Mesenchymal stem cell (in vitro differentiated cells and primary cell): ENCODE results near the gene AP1M1.

ENCODE experiments used
- DNase-seq: peaks from one replicate; pipeline ENCODE4 v3.0.0-alpha.2; 2013
- H2AFZ ChIP-seq: one replicate; pipeline ENCODE4 v1.6.1; 2013; ENCODE audit warnings: low read depth, mild to moderate bottlenecking, control low read depth, inconsistent platforms, low read length, moderate library complexity
- H2AK5ac ChIP-seq: 2 replicates; pipeline ENCODE4 v1.6.1; 2013; ENCODE audit warnings: low read length, moderate library complexity, mild to moderate bottlenecking, inconsistent platforms; ENCODE audit not compliant: severe bottlenecking
- H2BK120ac ChIP-seq: one replicate; pipeline ENCODE4 v1.6.1; 2013; ENCODE audit warnings: low read depth, mild to moderate bottlenecking, inconsistent platforms, low read length, moderate library complexity
- H2BK12ac ChIP-seq, 2 experiments: one replicate each; pipeline ENCODE4 v1.6.1; 2013; ENCODE audit warnings: inconsistent platforms in 2 of 2, low read length in 2 of 2, mild to moderate bottlenecking in 2 of 2, moderate library complexity in 2 of 2, control low read depth in 1 of 2
- H2BK15ac ChIP-seq: one replicate; pipeline ENCODE4 v1.6.1; 2013; ENCODE audit warnings: mild to moderate bottlenecking, low read depth, inconsistent platforms; ENCODE audit not compliant: poor library complexity, severe bottlenecking
- H2BK5ac ChIP-seq: 2 replicates; pipeline ENCODE4 v1.6.1; 2013; ENCODE audit warnings: low read depth, mild to moderate bottlenecking, low read length, control low read depth, inconsistent platforms; ENCODE audit not compliant: poor library complexity, severe bottlenecking
- H3K14ac ChIP-seq, 2 experiments: one replicate each; pipeline ENCODE4 v1.6.1; 2013; ENCODE audit warnings: inconsistent platforms in 2 of 2, low read length in 2 of 2, control low read depth in 1 of 2, mild to moderate bottlenecking in 1 of 2, moderate library complexity in 1 of 2
- H3K18ac ChIP-seq, 2 experiments: one replicate each; pipeline ENCODE4 v1.6.1; 2013; ENCODE audit warnings: inconsistent platforms in 2 of 2, low read length in 2 of 2, control low read depth in 1 of 2, low read depth in 1 of 2, mild to moderate bottlenecking in 1 of 2
- H3K23ac ChIP-seq, 2 experiments: one replicate each; pipeline ENCODE4 v1.6.1; 2013; ENCODE audit warnings: inconsistent platforms in 2 of 2, low read length in 2 of 2, mild to moderate bottlenecking in 2 of 2, moderate library complexity in 2 of 2, control low read depth in 1 of 2
- H3K27ac ChIP-seq: 2 replicates; pipeline ENCODE4 v1.5.1; 2013; ENCODE audit warnings: mild to moderate bottlenecking, moderate library complexity, low read length, control low read depth, inconsistent platforms; ENCODE audit not compliant: poor library complexity, severe bottlenecking
- H3K27me3 ChIP-seq, 2 experiments: 2 replicates each; pipeline versions ENCODE4 v1.6.1 to v1.7.0; 2013; ENCODE audit warnings: low read length in 2 of 2, mild to moderate bottlenecking in 2 of 2, moderate library complexity in 2 of 2, control low read depth in 1 of 2, inconsistent platforms in 1 of 2; ENCODE audit not compliant: control insufficient read depth in 1 of 2, insufficient read depth in 1 of 2
- H3K36me3 ChIP-seq, 2 experiments: 2 replicates each; pipeline versions ENCODE4 v1.6.1 to v1.7.0; 2013; ENCODE audit warnings: low read length in 2 of 2, control low read depth in 1 of 2, inconsistent platforms in 1 of 2, low read depth in 1 of 2, mild to moderate bottlenecking in 1 of 2; ENCODE audit not compliant: insufficient read depth in 2 of 2, control insufficient read depth in 1 of 2
- H3K4ac ChIP-seq, 2 experiments: one replicate each; pipeline ENCODE4 v1.6.1; 2013; ENCODE audit warnings: inconsistent platforms in 2 of 2, low read length in 2 of 2, mild to moderate bottlenecking in 2 of 2, moderate library complexity in 2 of 2, control low read depth in 1 of 2, low read depth in 1 of 2
- H3K4me1 ChIP-seq: 2 replicates; pipeline ENCODE4 v1.6.1; 2013; ENCODE audit warnings: low read depth, low read length, control low read depth; ENCODE audit not compliant: control insufficient read depth, insufficient read depth
- H3K4me2 ChIP-seq: 2 replicates; pipeline ENCODE4 v1.6.1; 2013; ENCODE audit warnings: low read length, mild to moderate bottlenecking, inconsistent platforms; ENCODE audit not compliant: poor library complexity, severe bottlenecking
- H3K4me3 ChIP-seq, 2 experiments: 2 replicates each; pipeline versions ENCODE4 v1.5.1 to v1.7.0; 2013; ENCODE audit warnings: low read length in 2 of 2, mild to moderate bottlenecking in 2 of 2, control low read depth in 1 of 2, low read depth in 1 of 2; ENCODE audit not compliant: insufficient read depth in 1 of 2
- H3K79me1 ChIP-seq: replicated peaks from 2 replicates; pipeline ENCODE4 v1.6.1; 2013; ENCODE audit warnings: mild to moderate bottlenecking, control low read depth, low read length, inconsistent platforms; ENCODE audit not compliant: poor library complexity, severe bottlenecking
- H3K9ac ChIP-seq: 2 replicates; pipeline ENCODE4 v1.7.0; 2013; ENCODE audit warnings: mild to moderate bottlenecking, low read length, moderate library complexity
- H3K9me3 ChIP-seq: 2 replicates; pipeline ENCODE4 v1.7.0; 2013; ENCODE audit warnings: mild to moderate bottlenecking, low read length; ENCODE audit not compliant: control insufficient read depth
- H4K8ac ChIP-seq: one replicate; pipeline ENCODE4 v1.6.1; 2013; ENCODE audit warnings: inconsistent platforms, mild to moderate bottlenecking, low read length, moderate library complexity
- H4K91ac ChIP-seq: one replicate; pipeline ENCODE4 v1.6.1; 2013; ENCODE audit warnings: mild to moderate bottlenecking, low read length, inconsistent platforms
- whole genome bisulfite sequencing: methylation state at CpG from one replicate; pipeline ENCODE4 v1.1.7; 2013; ENCODE audit warnings: mixed read lengths; 5-methylcytosine and 5-hydroxymethylcytosine counted together

Gene AP1M1

GRCh38 chr19:16233081-16233776, 35.5 kb downstream of the AP1M1 start:
- Histone ChIP-seq H4K8ac (no peak overlapping the region), H4K91ac (no peak overlapping the region), H3K4me1 (peaks cover 2% of the 10 kb centered on the region), H2BK5ac (no peak overlapping the region), H3K9me3 (no peaks in the 10 kb centered on the region), H3K4me2 (no peak overlapping the region), H3K4me3 (no peak overlapping the region), H3K27me3 (no peaks in the 10 kb centered on the region), H3K14ac (no peak overlapping the region), H2BK12ac (no peak overlapping the region), H2AK5ac (no peak overlapping the region), H2BK120ac (no peak overlapping the region), H2AFZ (no peak overlapping the region), H3K79me1 (peaks cover 17% of the 10 kb centered on the region), H2BK15ac (no peak overlapping the region), H3K36me3 (peaks cover 77 to 90% of the 10 kb centered on the region in 2 experiments), H3K23ac (no peak overlapping the region), H3K27ac (no peak overlapping the region), H3K18ac (no peak overlapping the region), H3K4ac (no peak overlapping the region), H3K9ac (no peak overlapping the region)
- no peak for DNase-seq
- 97% methylated on average over 18 of the region's 19 CpGs for WGBS

GRCh38 chr19:16233836-16234551, 36.3 kb downstream of the AP1M1 start:
- H3K36me3 ChIP-seq, result peaks cover 69 to 82% of the 10 kb centered on the region in 2 experiments
- WGBS, result 93% methylated on average over 18 of the region's 19 CpGs

GRCh38 chr19:16234552-16235445, 37.1 kb downstream of the AP1M1 start:
- Histone ChIP-seq H2BK5ac (no peak overlapping the region), H3K79me1 (peaks cover 17% of the 10 kb centered on the region), H3K27me3 (no peaks in the 10 kb centered on the region), H3K4me2 (no peak overlapping the region), H3K18ac (no peak overlapping the region), H3K9ac (no peak overlapping the region), H3K9me3 (no peaks in the 10 kb centered on the region), H2AK5ac (no peak overlapping the region), H3K23ac (no peak overlapping the region), H3K4me1 (no peaks in the 10 kb centered on the region), H4K91ac (no peak overlapping the region), H3K27ac (no peak overlapping the region), H4K8ac (no peak overlapping the region), H2BK15ac (no peak overlapping the region), H3K36me3 (peaks cover 61 to 74% of the 10 kb centered on the region in 2 experiments), H3K4me3 (no peak overlapping the region), H3K4ac (no peak overlapping the region), H2BK12ac (no peak overlapping the region), H3K14ac (no peak overlapping the region), H2BK120ac (no peak overlapping the region), H2AFZ (no peak overlapping the region)
- DNase-seq, result no peak
- 91% methylated on average over 33 of the region's 41 CpGs for WGBS

More at GRCh38 chr19:16233836-16234551, 36.3 kb downstream of the AP1M1 start:
- Histone ChIP-seq H4K91ac (no peak overlapping the region), H2BK12ac (no peak overlapping the region), H3K27ac (no peak overlapping the region), H3K23ac (no peak overlapping the region), H2BK120ac (no peak overlapping the region), H3K14ac (no peak overlapping the region), H3K27me3 (no peaks in the 10 kb centered on the region), H2AK5ac (no peak overlapping the region), H4K8ac (no peak overlapping the region), H3K9ac (no peak overlapping the region), H2BK15ac (no peak overlapping the region), H2AFZ (no peak overlapping the region), H3K4ac (no peak overlapping the region), H3K18ac (no peak overlapping the region), H3K9me3 (no peaks in the 10 kb centered on the region), H3K4me2 (no peak overlapping the region), H3K79me1 (peaks cover 17% of the 10 kb centered on the region), H2BK5ac (no peak overlapping the region), H3K4me3 (no peak overlapping the region), H3K4me1 (peaks cover 1% of the 10 kb centered on the region)
- no peak for DNase-seq
